ENCODE results near the gene LIPF.

- TF ChIP-seq EZH2 (IDR thresholded peaks at IDR 0.05): no peak
- no peak for TF ChIP-seq CTCF (IDR thresholded peaks at IDR 0.05 in 2 of 3, conservative IDR thresholded peaks at IDR 0.05 in 1 of 3; ENCODE audit: borderline replicate concordance in 1 of 3, insufficient read depth in 1 of 3, low read depth in 2 of 3, low read length in 2 of 3)
- no peak for TF ChIP-seq RAD21 (IDR thresholded peaks at IDR 0.05; ENCODE audit: low read depth)
- no peak for TF ChIP-seq EZH2phosphoT487 (IDR thresholded peaks at IDR 0.05; ENCODE audit: borderline replicate concordance)
- no peak for TF ChIP-seq SP1 (IDR thresholded peaks at IDR 0.05; ENCODE audit: low read depth)
- TF ChIP-seq JUND (IDR thresholded peaks at IDR 0.05): no peak
- no peak for TF ChIP-seq POLR2A (IDR thresholded peaks at IDR 0.05; ENCODE audit: borderline replicate concordance, extremely low read depth, insufficient read depth, insufficient read length)
- TF ChIP-seq YY1 (IDR thresholded peaks at IDR 0.05; ENCODE audit: extremely low read depth, insufficient replicate concordance, low read depth, low read length): no peak
- TF ChIP-seq POLR2AphosphoS5 (IDR thresholded peaks at IDR 0.05; ENCODE audit: low read depth, low read length): no peak
- no peak for TF ChIP-seq TCF7L2 (IDR thresholded peaks at IDR 0.05; ENCODE audit: borderline replicate concordance, extremely low read depth, insufficient read depth, insufficient read length)
Observed at GRCh38 chr10:88652616-88653015, 11.6 kb upstream of the LIPF start.

All from HCT116 (cell line).